EH (cell line): ENCODE measurements around the gene NFIC.
A peak's percentile ranks its signal among the peaks of the same experiment; 100 is the strongest.
"Not testable (repeated sequence)": the region's sequence is repeated elsewhere in the genome, so short reads cannot be mapped to it uniquely, and the experiment has no call there.

Experiments used
- DNase-seq: peaks from one replicate; pipeline ENCODE4 v3.0.0-alpha.2; 2015; ENCODE audit warnings: low read depth

NFIC gene

DNA sequence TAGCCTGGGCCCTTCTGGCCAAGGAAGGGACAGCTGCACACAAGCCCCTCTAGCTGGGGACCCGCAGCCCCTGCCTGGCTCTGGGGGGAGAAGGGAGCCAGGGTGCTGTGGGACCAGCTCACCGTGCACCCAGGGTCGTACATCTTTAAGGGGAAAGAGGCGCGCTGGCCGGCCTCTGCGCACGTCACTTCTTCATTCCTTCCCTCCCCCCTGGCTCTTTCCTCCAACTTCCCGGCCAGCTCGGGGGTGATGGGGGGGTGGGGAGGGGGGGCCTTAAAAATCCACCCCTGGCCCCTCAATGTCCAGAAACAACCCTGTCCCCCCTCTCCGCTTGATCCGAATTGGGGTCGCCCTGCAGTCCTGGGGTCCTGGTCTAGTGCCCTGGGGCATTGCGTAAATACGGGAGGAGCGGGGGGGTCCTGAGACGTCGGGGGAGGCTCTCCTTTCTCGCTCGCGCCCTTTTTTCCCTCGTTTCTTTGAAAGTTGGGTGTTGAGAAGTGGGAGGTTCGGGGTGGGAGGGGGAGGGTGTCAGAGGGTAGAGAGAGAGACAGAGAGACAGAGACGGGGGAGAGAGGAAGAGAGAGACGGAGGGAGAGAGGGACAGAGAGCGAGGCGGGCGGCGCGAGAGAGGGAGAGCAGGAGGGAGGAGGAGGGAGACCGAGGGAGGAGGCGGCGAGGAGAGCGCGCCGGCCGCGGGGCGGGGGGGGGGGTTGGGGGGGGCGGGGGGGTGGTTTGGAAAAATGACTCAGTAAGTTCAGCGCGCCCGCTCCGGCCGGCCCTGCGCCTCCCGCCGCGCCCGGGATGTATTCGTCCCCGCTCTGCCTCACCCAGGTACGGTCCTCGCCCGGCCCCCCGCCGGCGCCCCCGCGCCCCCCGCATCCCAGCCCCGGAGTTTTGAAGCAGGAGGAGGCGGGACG lies at the start of gene NFIC:
Gene NFIC, plus strand, starts transcription at position 748 of the 917 bp plus-strand sequence. Its CDS starts 54 bp downstream, at position 802.
- peak; percentile 92 for DNase-seq

DNA sequence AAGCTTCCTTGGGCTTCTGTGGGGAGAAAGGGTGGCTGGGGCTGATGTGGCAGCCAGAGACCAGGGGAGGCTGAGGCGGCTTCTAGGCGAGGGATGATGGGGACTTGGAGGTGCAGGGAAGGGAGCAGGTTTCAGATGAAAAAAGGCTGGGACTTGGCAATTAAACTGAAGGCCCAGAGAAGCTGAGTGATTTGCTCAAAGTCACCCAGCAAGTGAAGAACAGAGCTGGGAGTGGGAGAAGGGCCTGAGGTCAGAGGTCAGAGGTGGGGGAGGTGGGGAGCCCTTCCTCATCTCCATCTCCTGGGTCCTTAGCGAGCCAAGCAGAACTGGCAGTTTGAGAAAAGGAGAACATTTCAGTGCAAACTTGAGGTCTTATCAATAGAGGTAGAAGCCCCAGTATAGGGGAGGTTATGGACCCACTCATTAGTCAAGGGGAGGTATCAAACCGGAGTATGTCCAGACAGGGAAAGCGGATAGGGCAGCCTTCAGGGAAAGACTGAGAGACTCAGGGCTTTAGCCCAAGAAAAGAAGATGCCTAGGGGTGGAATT lies 49.6 kb upstream of the NFIC start:
- no peak for DNase-seq

DNA sequence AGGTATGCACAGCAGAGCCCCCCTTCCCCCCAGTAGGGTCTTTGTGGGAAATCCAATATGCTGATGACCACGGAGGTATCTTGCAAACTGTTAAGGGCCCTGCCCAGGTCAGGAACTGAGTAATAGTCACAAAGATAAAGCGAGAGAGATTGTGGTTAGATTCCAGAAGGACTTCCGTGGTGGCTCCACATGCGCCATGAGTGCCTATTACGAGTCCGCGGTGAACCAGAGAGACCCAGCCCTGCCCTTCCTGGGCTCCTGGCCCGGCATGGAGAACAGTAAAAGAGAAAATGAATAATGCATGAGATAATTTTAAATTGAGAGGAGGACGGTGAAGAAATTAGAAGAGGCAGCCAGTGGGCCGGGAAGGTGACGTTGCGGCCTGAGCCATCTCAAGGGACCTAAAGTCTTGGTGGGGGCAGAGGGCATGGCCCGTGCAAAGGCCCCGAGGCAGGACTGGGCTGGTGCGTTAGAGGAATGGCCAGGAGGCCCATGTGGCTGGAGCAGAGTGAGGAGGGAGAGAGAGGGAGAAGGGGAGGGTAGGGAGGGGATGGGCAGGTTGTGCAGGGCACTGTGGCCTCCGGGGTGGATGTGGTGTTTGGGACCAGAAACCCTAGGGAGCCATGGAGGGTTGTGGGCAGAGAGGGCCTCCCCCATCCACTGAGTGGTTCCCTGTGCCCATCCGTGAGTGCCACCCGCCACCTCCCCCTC lies 46.6 kb upstream of the NFIC start:
- peak; percentile 25 for DNase-seq

DNA sequence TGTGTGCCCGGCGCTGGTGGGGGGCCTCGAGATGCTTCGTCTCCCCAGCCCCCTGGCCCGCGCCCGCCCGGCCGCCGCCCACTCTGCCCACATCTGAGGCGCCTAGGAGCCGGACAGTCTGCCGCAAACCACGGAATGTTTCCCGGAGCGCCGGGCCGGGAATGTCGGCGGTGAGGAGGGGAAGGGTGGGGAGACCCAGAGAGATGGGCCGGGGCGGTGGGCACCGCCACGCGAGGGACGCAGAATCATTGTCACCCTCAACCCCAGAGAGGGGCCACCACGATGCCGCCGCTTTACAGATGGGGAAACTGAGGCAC lies 46.1 kb upstream of the NFIC start:
- DNase-seq, result no peak

DNA sequence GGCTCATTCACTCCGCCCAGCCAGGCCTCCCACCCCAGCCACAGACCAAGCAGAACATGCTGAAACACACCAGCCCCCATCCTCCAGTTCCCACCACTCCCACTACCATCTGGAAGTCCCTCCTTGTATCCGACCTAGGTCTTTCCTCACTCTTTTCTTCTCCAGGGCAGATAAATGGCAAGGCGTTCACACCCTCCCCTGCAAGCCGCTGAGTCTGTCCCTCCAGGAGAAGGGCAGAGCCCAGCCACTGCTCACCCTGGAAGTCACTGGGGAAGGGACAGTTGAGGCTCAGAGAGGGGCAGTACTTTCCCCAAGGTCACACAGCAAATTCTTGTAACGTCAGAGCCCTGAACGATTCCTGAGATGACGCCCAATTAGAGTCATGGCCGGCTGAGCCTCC lies 45.5 kb upstream of the NFIC start:
- DNase-seq, result no peak

DNA sequence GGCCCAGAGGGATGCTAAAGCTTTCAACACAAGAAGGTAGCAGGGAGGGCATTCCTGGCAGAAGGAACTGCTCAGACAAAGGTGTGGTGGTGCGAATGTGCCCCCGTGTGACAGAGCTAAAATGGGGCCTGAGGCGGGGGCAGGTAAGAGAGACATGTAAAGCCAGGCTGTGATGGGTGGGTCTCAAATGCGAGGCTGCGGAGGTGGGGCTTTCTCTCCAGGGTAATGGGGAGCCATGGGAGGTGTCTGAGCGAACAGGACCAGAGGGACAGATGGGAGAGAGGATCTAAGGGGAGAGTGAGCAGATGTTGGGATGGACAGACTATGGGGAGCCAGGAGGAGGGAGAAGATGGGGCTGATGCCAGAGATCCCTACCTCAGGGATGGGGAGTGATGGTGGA lies 44.7 kb upstream of the NFIC start:
- no peak for DNase-seq

DNA sequence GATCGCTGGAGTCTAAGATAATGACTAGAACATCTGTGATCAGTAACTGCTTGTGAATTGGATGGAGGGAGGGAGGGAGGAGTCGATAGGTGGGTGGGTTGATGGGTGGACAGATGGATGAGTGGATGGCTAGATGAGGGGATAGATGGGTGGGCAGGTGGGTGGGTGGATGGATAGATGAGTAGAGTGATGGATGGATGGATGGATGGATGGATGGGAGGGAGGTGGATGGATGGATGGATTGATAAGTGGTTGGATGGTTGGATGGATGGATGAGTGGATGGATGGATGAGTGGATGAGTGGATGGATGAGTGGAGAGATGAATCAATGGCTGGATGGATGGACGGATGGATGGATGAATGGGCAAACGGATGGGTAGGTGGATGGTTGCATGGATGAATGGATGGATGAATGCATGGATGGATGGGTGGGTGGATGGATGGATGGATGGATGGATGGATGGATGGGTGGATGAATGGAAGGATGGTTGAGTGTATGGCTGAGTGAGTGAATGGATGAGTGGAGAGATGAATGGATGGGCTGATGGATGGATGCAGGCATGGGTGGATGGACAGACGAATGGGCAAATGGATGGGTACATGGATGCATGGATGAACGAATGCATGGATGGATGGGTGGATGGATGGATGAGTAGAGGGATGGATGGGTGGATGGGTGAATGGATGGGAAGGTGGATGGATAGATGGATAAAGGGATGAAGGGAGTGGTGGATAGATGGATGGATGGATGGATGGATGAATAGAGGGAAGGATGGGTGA lies 44.0 kb upstream of the NFIC start:
- DNase-seq, result no peak

DNA sequence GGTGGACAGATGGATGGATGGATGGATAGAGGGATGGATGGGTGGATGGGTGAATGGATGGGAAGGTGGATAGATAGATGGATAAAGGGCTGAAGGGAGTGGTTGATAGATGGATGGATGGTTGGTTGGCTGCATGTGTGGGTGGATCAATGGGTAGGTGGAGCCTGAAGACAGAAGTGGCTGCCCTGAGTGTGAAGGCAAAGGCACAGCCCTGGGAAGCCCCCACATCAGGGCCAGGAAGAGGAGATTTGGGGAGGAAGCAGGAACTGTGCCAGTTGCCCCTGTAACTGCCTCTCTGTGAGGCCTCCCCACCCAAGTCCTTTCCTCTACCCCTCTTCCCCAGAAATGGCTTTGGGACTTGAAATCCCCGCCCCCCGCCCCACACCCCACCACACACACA lies 43.4 kb upstream of the NFIC start:
- DNase-seq, result no peak

DNA sequence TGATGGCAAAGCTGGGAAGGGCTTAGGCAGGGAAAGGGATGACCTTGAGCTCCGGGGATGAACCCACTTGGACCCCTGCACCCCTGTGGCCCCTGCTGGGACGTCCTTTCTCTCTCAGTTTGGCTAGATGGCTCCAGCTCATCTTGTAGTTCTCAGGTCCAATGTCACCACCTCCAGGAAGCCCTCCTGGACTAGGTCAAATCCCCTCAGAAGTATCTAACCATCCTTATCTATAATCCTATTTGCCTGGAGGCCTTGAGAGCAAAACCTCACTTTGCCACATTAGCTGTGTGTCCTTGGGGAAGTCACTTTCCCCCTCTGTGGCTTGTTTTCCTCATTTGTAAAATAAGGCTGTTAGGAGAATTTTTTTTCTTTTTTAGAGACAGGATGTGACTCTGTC lies 42.7 kb upstream of the NFIC start:
- DNase-seq, result no peak

DNA sequence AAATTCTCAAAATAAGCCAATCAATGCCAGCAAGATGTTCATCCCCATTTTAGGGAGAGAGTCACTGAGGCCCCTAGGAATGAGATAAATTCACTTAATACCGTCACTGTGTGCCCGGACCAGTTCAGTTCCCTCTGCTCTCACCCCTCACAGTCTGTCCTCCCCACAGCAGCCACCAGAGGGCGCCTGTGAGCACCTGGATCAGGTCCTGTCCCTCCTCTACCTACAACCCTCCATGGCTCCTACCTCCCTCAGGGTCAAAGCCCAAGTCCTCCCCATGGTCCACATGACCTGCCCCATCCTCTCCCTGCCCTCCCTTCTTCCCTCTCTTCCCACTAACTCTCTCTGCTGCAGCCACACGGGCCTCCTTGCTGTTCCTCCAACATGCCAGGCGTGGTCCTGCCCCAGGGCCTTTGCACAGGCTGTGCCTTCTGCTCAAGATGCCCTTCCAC lies 42.0 kb upstream of the NFIC start:
- DNase-seq, result peak; percentile 50

DNA sequence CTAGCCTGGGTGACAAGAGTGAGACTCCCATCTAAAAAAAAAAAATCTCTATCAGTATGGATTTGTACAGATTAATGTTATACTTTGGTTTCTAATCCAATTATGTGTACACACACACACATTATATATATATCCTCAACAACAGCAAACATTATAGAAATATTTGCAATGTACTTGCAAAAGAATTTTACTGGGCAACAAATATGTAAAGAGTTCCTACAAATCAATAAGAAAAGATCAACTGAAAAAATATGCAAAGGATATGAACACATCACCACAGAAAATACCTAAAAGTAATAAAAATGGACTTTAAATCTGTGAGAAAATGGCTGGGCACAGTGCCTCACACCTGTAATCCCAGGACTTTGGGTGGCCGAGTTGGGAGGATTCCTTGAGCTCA lies 40.9 kb upstream of the NFIC start:
- no peak for DNase-seq

DNA sequence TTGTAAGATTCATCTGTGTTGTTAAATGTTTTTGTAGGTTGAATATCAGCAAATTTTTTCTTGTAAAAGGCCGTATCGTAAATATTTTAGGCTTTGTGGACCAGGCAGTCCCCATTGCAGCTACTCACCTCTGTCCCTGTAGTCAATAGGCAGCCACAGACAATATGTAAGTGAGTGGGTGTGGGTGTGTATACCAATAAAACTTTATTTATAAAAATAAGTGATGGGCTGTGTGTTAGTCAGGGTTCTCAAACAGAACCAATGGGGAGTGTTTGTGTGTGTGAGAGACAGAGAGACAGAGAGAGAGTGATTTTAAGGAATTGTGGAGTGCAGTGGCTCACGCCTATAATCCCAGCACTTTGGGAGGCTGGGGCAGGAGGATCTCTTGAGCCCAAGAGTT lies 37.6 kb upstream of the NFIC start:
- no peak for DNase-seq

DNA sequence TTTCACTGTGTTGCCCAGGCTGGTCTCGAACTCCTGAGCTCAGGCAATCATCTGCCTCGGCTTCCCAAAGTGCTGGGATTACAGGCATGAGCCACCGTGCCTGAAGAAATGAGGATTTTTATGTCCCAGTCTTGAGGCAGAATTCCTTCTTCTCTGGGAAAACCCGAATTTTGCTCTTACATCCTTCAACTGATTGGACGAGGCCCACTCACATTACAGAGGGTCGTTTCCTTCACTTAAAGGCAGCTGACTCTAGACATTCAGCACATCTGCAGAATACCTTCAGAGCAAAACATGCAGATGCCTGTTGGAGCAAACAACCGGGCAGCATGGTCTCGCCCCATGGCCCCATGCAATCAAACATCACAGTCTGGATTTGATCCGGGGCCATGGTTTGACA lies 36.3 kb upstream of the NFIC start:
- DNase-seq, result no peak

DNA sequence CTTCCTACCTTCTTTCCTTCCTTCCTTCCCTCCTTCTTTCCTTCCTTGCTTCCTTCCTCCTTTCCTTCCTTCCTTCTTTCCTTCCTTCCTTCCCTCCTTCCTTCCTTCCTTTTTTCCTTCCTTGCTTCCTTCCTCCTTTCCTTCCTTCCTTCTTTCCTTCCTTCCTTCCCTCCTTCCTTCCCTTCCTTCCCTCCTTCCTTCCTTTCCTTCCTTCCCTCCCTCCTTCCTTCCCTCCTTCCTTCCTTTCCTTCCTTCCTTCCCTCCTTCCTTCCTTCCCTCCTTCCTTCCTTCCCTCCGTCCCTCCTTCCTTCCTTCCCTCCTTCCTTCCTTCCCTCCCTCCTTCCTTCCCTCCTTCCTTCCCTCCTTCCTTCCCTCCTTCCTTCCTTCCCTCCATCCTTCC lies 34.2 kb upstream of the NFIC start:
- DNase-seq, result not testable (repeated sequence)

DNA sequence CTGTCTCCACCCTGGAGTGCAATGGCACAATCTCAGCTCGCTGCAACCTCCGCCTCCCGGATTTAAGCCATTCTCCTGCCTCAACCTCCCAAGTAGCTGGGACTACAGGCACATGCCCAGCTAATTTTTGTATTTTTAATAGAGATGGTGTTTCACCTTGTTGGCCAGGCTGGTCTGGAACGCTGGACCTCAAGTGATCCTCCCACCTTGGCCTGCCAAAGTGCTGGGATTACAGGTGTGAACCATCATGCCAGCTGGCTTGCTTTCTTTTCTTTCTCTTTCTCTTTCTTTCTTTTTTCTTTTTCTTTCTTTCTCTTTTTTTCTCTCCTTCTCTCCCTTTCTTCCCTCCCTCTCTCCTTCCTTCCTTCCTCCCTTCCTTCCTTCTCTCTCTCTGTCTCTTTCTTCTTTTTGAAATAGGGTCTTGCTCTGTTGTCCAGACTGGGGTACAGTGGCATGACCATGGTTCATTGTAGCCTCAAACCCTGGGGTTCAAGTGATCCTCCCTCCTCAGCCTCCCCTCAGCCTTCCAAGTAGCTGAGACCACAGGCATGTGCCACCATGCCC lies 33.3 kb upstream of the NFIC start:
- DNase-seq, result no peak

DNA sequence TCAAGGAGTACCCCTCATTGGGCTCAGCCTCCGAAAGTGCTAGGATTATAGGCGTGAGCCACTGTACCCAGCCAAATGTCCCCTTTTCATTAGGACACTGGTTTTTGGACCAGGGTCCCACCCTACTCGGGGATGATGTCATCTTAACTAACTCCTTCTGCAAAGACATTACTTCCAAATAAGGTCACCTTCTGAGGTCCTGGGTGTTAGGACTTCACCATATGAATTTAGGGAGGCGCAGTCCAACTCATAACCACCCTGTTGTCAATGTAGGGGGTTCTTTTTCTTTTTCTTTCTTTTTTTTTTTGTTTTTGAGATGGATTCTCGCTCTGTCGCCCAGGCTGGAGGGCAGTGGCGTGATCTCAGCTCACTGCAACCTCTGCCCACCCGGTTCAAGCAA lies 32.7 kb upstream of the NFIC start:
- DNase-seq, result peak; percentile 72

DNA sequence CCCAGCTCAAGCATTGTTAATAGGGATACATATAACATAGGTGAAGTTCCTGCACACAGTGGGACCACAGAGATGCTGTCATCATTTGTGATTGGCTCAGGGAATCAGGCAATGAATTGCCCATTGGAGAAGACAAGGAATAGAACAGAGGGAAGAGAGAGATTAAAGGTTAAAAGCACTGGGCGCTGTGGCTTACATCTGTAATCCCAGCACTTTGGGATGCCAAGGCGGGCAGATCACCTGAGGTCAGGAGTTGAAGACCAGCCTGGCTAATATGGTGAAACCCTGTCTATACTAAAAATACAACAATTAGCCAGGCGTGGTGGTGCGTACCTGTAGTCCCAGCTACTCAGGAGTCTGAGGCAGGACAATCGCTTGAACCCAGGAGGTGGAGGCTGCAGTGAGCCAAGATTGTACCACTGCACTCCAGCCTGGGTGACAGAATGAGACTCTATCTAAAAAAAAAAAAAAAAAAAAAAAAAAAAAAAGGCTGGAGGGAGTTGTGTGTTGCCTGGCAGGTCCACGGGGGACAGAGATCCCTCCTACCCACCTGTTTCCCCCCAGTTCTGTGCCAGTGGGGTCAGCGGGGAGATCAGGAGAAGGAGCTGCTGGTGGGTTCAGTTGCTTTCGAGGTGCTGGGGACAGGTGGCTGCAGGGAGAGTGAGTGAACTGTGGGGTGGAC lies 31.5 kb upstream of the NFIC start:
- DNase-seq, result not testable (repeated sequence)

DNA sequence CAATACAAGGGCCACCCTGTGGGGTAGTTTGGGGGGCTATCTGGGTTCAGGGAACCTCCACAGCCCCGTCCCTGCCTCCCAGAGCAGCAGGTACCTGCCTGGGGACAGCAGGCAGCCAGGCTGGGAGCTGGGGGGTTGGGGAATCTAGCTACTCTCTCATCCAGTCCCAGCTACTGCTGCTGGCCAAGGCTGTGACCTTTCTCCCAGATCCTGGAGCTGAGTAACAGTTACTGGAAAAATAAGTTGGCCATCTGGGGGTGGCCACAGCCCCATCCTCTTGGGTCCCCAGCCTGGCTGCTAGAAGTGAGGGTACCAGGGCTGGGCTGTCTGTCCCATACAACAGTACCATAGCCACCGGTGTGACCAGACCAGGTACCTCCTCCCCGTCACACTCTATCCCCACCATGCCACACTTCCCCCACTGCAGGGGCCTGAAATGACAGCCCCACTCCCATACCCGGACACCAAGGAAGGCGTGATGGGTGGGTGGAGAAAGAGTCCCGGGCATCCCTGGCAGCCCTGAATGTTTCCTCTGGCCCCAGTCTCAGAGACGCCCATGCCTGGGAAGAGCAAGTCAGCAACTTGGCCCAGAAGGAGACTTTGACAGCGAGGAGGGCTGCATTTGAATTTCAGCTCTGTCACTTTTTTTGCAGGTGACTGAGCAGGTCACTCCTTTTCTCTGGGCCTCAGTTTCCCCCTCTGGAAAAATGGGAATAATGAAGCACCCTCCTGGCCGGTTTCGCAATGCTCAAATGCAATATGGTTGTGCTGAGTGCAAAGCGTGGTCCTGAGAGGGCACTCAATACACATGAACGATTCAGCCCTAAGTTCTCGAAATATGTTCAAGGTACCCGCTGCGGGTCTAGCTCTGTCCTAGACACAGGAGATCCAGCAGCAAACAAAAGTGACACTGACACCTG lies 30.7 kb upstream of the NFIC start:
- peak; percentile 81 for DNase-seq

DNA sequence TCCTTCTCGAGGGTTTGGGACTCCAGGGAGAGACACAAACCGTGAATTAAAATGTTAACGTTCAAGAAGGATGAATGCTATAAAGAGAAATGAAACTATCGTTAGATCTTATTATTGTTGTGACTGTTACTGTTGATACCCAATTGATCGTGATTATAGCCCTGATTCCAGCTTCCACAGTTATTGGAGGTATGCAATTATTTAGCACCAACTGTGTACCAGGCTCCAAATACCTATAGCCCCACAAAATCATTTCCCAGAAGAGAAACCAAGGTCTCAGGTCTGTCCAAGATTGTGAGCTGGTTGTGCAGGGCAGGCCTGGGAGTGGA lies 30.1 kb upstream of the NFIC start:
- no peak for DNase-seq
